Stimulated activated naive CD4-positive, alpha-beta T cell (primary cell): ENCODE results near the gene RPL27A.

Experiments
- DNase-seq, 6 experiments: peaks; one replicate each; lab custom pipeline; 2025; lab: John Stamatoyannopoulos, UW

RPL27A gene

GRCh38 chr11:8701891-8702597 lies 19.5 kb downstream of the RPL27A start:
- DNase-seq, result no peak

- DNase-seq, result no peak
Observed at GRCh38 chr11:8702598-8702915, 20.0 kb downstream of the RPL27A start.

GRCh38 chr11:8704136-8704535 lies 21.5 kb downstream of the RPL27A start:
- DNase-seq, result no peak

GRCh38 chr11:8705146-8705545 lies 22.6 kb downstream of the RPL27A start:
- no peak for DNase-seq

- DNase-seq, result no peak
Observed at GRCh38 chr11:8706673-8707432, 24.3 kb downstream of the RPL27A start.

- no peak for DNase-seq
Observed at GRCh38 chr11:8707541-8708191, 25.1 kb downstream of the RPL27A start.

GRCh38 chr11:8709002-8709672 lies 26.5 kb downstream of the RPL27A start:
- DNase-seq, result no peak

- no peak for DNase-seq
Observed at GRCh38 chr11:8709777-8710176, 27.2 kb downstream of the RPL27A start.

GRCh38 chr11:8711895-8712442 lies 29.4 kb downstream of the RPL27A start:
- no peak for DNase-seq

GRCh38 chr11:8712506-8712905 lies 29.9 kb downstream of the RPL27A start:
- DNase-seq, result no peak

GRCh38 chr11:8713760-8714454 lies 31.3 kb downstream of the RPL27A start:
- DNase-seq, result no peak

- no peak for DNase-seq
Observed at GRCh38 chr11:8714622-8715225, 32.1 kb downstream of the RPL27A start.

GRCh38 chr11:8715501-8715900 lies 32.9 kb downstream of the RPL27A start:
- no peak for DNase-seq

- DNase-seq, result no peak
Observed at GRCh38 chr11:8717544-8717875, 34.9 kb downstream of the RPL27A start.

GRCh38 chr11:8717876-8718753 lies 35.5 kb downstream of the RPL27A start:
- DNase-seq, result no peak

- no peak for DNase-seq
Observed at GRCh38 chr11:8719211-8719649, 36.6 kb downstream of the RPL27A start.

GRCh38 chr11:8719721-8720120 lies 37.1 kb downstream of the RPL27A start:
- no peak for DNase-seq

- DNase-seq, result no peak
Observed at GRCh38 chr11:8720352-8720751, 37.8 kb downstream of the RPL27A start.

GRCh38 chr11:8720868-8721608 lies 38.4 kb downstream of the RPL27A start:
- DNase-seq, result no peak
